Measurements from ENCODE around the gene NDFIP2. TPM values are rescaled to one million over a fixed set of nuclear protein-coding genes. Genes with fewer than 3 reads are reported as not detected.

The NDFIP2 gene, protein sequence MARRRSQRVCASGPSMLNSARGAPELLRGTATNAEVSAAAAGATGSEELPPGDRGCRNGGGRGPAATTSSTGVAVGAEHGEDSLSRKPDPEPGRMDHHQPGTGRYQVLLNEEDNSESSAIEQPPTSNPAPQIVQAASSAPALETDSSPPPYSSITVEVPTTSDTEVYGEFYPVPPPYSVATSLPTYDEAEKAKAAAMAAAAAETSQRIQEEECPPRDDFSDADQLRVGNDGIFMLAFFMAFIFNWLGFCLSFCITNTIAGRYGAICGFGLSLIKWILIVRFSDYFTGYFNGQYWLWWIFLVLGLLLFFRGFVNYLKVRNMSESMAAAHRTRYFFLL
- 30.7 and 31.5 TPM in 2 replicates for total RNA-seq (2012; rRNA removed)

DNA sequence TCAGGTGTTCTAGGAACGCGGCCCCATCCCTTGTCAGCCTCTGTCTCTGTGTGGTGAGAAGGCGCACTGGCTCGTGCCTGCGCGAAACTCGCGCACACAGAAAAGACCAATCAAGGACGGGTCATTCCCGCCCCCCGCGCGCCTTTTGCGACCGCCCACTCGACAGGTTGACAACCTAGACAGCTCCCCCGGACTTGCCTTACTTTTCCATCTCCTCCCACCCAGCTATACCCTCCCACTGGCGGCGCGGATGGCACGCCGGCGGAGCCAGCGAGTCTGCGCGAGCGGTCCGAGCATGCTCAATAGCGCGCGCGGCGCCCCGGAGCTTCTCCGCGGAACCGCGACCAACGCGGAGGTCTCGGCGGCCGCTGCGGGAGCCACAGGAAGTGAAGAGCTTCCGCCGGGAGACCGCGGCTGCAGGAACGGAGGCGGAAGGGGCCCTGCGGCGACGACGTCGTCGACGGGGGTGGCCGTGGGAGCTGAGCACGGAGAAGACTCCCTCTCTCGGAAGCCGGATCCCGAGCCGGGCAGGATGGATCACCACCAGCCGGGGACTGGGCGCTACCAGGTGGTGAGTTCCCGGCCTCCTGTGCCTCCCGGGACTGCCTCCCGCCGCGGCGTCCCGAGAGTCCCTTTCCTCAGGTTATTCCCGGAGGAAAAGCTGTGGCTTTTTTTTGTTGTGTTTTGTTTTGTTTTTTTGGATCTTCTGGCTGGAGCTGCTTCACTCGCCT lies at the start of gene NDFIP2:
NDFIP2 (plus strand) TSS at position 202 of the 731 bp plus-strand sequence; CDS start at position 251, 49 bp downstream.
- H3K9me3 ChIP-seq (replicated peaks; ENCODE audit: low read length), result no peaks in the 10 kb centered on the region
- H3K9ac ChIP-seq (ENCODE audit: low read depth, low read length), result peak within 1 kb of the TSS; percentile 97
- H3K27me3 ChIP-seq (ENCODE audit: control insufficient read depth, insufficient read depth, low read length), result peaks cover 22% of the 10 kb centered on the region
- H3K4me1 ChIP-seq (ENCODE audit: control insufficient read depth, insufficient read depth, low read length), result peaks cover 36% of the 10 kb centered on the region
- peak within 1 kb of the TSS; percentile 98 for H3K4me3 ChIP-seq (ENCODE audit: low read length)
- H3K36me3 ChIP-seq (ENCODE audit: insufficient read depth, low read length), result no peaks in the 10 kb centered on the region
- H3K4me2 ChIP-seq (ENCODE audit: low read length), result peak within 1 kb of the TSS; percentile 90

GRCh38 chr13:79432086-79432485 lies 48.9 kb upstream of the NDFIP2 start:
- H3K27me3 ChIP-seq (ENCODE audit: control insufficient read depth, insufficient read depth, low read length), result no peaks in the 10 kb centered on the region
- no peaks in the 10 kb centered on the region for H3K9me3 ChIP-seq (replicated peaks; ENCODE audit: low read length)
- peaks cover 26% of the 10 kb centered on the region for H3K4me1 ChIP-seq (ENCODE audit: control insufficient read depth, insufficient read depth, low read length)
- no peak overlapping the region for H3K9ac ChIP-seq (ENCODE audit: low read depth, low read length)
- no peaks in the 10 kb centered on the region for H3K36me3 ChIP-seq (ENCODE audit: insufficient read depth, low read length)
- H3K4me2 ChIP-seq (ENCODE audit: low read length), result no peak overlapping the region
- H3K4me3 ChIP-seq (ENCODE audit: low read length), result no peak overlapping the region

- no peak overlapping the region for H3K9ac ChIP-seq (ENCODE audit: low read depth, low read length)
- H3K4me1 ChIP-seq (ENCODE audit: control insufficient read depth, insufficient read depth, low read length), result peaks cover 22% of the 10 kb centered on the region
- H3K27me3 ChIP-seq (ENCODE audit: control insufficient read depth, insufficient read depth, low read length), result no peaks in the 10 kb centered on the region
- no peak overlapping the region for H3K4me2 ChIP-seq (ENCODE audit: low read length)
- H3K4me3 ChIP-seq (ENCODE audit: low read length), result no peak overlapping the region
- no peaks in the 10 kb centered on the region for H3K9me3 ChIP-seq (replicated peaks; ENCODE audit: low read length)
- no peaks in the 10 kb centered on the region for H3K36me3 ChIP-seq (ENCODE audit: insufficient read depth, low read length)
Observed at GRCh38 chr13:79432992-79433391, 48.0 kb upstream of the NDFIP2 start.

DNA sequence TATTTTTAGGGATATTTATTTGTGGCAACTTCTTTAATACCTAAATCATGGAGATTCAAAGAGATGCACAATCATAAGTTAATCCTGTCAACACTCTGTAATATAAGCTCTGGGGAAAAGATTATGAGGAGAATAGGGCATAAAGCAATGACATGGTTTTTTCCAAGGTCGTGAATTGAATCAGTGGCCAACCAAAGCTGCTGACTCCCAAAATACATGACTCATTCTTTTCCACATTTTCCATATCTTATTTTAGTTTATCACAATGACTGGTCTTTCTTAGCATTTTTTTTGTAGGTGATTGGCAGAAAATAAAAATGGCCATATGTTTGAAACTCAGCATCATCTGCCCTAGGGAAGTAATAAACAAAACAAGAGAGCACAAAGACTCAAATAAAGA lies 46.4 kb upstream of the NDFIP2 start:
- Histone ChIP-seq H3K36me3 (ENCODE audit: insufficient read depth, low read length) (no peaks in the 10 kb centered on the region), H3K4me3 (ENCODE audit: low read length) (no peak overlapping the region), H3K4me2 (ENCODE audit: low read length) (no peak overlapping the region), H3K27me3 (ENCODE audit: control insufficient read depth, insufficient read depth, low read length) (no peaks in the 10 kb centered on the region), H3K9me3 (replicated peaks; ENCODE audit: low read length) (no peaks in the 10 kb centered on the region), H3K4me1 (ENCODE audit: control insufficient read depth, insufficient read depth, low read length) (peaks cover 20% of the 10 kb centered on the region), H3K9ac (ENCODE audit: low read depth, low read length) (peak overlapping the region; percentile 47)

GRCh38 chr13:79435561-79435990 lies 45.4 kb upstream of the NDFIP2 start:
- no peak overlapping the region for H3K9ac ChIP-seq (ENCODE audit: low read depth, low read length)
- H3K4me3 ChIP-seq (ENCODE audit: low read length), result no peak overlapping the region
- H3K27me3 ChIP-seq (ENCODE audit: control insufficient read depth, insufficient read depth, low read length), result no peaks in the 10 kb centered on the region
- H3K4me1 ChIP-seq (ENCODE audit: control insufficient read depth, insufficient read depth, low read length), result peaks cover 20% of the 10 kb centered on the region
- no peaks in the 10 kb centered on the region for H3K9me3 ChIP-seq (replicated peaks; ENCODE audit: low read length)
- H3K36me3 ChIP-seq (ENCODE audit: insufficient read depth, low read length), result no peaks in the 10 kb centered on the region
- H3K4me2 ChIP-seq (ENCODE audit: low read length), result peak overlapping the region; percentile 63

DNA sequence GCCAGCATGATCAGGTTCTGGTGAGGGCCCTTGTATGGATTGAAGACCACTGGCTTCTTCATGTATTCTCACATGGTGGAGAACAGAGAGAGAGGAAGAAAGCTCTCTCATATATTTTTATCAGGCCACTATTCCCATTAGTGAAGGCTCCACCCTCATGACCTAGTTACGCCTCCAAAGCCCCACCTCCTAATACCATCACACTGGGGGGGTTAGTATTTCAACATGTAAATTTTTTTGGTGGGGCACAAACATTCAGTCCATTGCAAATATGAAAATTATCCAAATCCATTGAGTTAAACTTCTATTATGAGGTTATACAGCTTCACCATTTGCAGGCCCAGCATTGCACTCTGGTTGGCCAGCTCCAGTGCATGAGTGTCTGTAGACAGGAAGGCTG lies 41.7 kb upstream of the NDFIP2 start:
- Histone ChIP-seq H3K27me3 (ENCODE audit: control insufficient read depth, insufficient read depth, low read length) (no peaks in the 10 kb centered on the region), H3K4me1 (ENCODE audit: control insufficient read depth, insufficient read depth, low read length) (peaks cover 18% of the 10 kb centered on the region), H3K9ac (ENCODE audit: low read depth, low read length) (no peak overlapping the region), H3K4me2 (ENCODE audit: low read length) (no peak overlapping the region), H3K36me3 (ENCODE audit: insufficient read depth, low read length) (no peaks in the 10 kb centered on the region), H3K9me3 (replicated peaks; ENCODE audit: low read length) (no peaks in the 10 kb centered on the region), H3K4me3 (ENCODE audit: low read length) (no peak overlapping the region)

- H3K9me3 ChIP-seq (replicated peaks; ENCODE audit: low read length), result no peaks in the 10 kb centered on the region
- no peak overlapping the region for H3K4me2 ChIP-seq (ENCODE audit: low read length)
- H3K36me3 ChIP-seq (ENCODE audit: insufficient read depth, low read length), result no peaks in the 10 kb centered on the region
- no peak overlapping the region for H3K4me3 ChIP-seq (ENCODE audit: low read length)
- peaks cover under 1% of the 10 kb centered on the region for H3K4me1 ChIP-seq (ENCODE audit: control insufficient read depth, insufficient read depth, low read length)
- no peaks in the 10 kb centered on the region for H3K27me3 ChIP-seq (ENCODE audit: control insufficient read depth, insufficient read depth, low read length)
- H3K9ac ChIP-seq (ENCODE audit: low read depth, low read length), result no peak overlapping the region
Observed at GRCh38 chr13:79440958-79441528, 39.9 kb upstream of the NDFIP2 start.

DNA sequence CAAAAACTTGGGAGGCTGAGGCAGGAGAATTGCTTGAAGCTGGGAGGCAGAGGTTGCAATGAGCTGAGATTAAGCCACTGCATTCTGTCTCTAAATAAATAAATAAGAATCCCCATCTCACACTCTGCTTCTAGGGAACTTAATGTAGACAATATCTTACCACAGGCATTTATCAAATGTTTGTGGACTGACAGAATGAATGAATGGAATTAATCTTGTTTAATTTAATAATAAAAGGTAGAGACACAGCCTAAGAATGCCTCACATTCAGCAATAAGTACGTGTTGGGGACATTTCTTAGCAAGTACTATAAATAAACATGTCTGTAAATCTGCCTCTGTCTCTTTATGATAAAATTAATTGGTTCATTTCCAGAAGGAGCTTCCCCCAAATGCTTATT lies 38.7 kb upstream of the NDFIP2 start:
- Histone ChIP-seq H3K9me3 (replicated peaks; ENCODE audit: low read length) (no peaks in the 10 kb centered on the region), H3K4me3 (ENCODE audit: low read length) (no peak overlapping the region), H3K36me3 (ENCODE audit: insufficient read depth, low read length) (no peaks in the 10 kb centered on the region), H3K4me2 (ENCODE audit: low read length) (no peak overlapping the region), H3K9ac (ENCODE audit: low read depth, low read length) (no peak overlapping the region), H3K4me1 (ENCODE audit: control insufficient read depth, insufficient read depth, low read length) (no peaks in the 10 kb centered on the region), H3K27me3 (ENCODE audit: control insufficient read depth, insufficient read depth, low read length) (no peaks in the 10 kb centered on the region)

DNA sequence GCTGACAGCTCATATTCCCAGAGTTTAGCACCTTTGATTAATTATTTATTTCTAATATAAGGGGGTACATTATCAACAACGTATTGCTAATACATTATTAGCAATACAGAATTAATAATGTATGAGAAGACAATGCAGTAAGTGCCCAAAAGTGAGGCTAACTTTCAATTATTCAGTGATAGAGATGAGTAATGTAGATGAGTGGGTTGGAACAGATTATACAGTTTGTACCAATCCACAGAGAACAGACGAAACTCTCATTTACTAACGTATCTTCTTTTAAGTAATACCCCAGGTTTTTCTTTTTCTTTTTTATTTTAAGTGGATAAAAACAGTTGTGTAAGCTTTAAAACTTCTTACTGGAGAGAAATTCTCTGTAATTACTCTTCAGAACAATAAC lies 38.2 kb upstream of the NDFIP2 start:
- Histone ChIP-seq H3K36me3 (ENCODE audit: insufficient read depth, low read length) (no peaks in the 10 kb centered on the region), H3K4me3 (ENCODE audit: low read length) (no peak overlapping the region), H3K9me3 (replicated peaks; ENCODE audit: low read length) (no peaks in the 10 kb centered on the region), H3K4me2 (ENCODE audit: low read length) (no peak overlapping the region), H3K27me3 (ENCODE audit: control insufficient read depth, insufficient read depth, low read length) (no peaks in the 10 kb centered on the region), H3K9ac (ENCODE audit: low read depth, low read length) (no peak overlapping the region), H3K4me1 (ENCODE audit: control insufficient read depth, insufficient read depth, low read length) (no peaks in the 10 kb centered on the region)

- no peak overlapping the region for H3K9ac ChIP-seq (ENCODE audit: low read depth, low read length)
- H3K4me1 ChIP-seq (ENCODE audit: control insufficient read depth, insufficient read depth, low read length), result peaks cover 1% of the 10 kb centered on the region
- H3K4me3 ChIP-seq (ENCODE audit: low read length), result no peak overlapping the region
- no peaks in the 10 kb centered on the region for H3K27me3 ChIP-seq (ENCODE audit: control insufficient read depth, insufficient read depth, low read length)
- H3K36me3 ChIP-seq (ENCODE audit: insufficient read depth, low read length), result no peaks in the 10 kb centered on the region
- no peak overlapping the region for H3K4me2 ChIP-seq (ENCODE audit: low read length)
- no peaks in the 10 kb centered on the region for H3K9me3 ChIP-seq (replicated peaks; ENCODE audit: low read length)
Observed at GRCh38 chr13:79445968-79446645, 34.8 kb upstream of the NDFIP2 start.

GRCh38 chr13:79447141-79447540 lies 33.8 kb upstream of the NDFIP2 start:
- no peak overlapping the region for H3K4me3 ChIP-seq (ENCODE audit: low read length)
- H3K4me1 ChIP-seq (ENCODE audit: control insufficient read depth, insufficient read depth, low read length), result peaks cover 10% of the 10 kb centered on the region
- H3K9me3 ChIP-seq (replicated peaks; ENCODE audit: low read length), result no peaks in the 10 kb centered on the region
- H3K27me3 ChIP-seq (ENCODE audit: control insufficient read depth, insufficient read depth, low read length), result no peaks in the 10 kb centered on the region
- no peak overlapping the region for H3K9ac ChIP-seq (ENCODE audit: low read depth, low read length)
- no peak overlapping the region for H3K4me2 ChIP-seq (ENCODE audit: low read length)
- no peaks in the 10 kb centered on the region for H3K36me3 ChIP-seq (ENCODE audit: insufficient read depth, low read length)

All from skeletal muscle satellite cell (primary cell).